ENCODE measurements around the gene NPDC1.

Gene NPDC1

DNA sequence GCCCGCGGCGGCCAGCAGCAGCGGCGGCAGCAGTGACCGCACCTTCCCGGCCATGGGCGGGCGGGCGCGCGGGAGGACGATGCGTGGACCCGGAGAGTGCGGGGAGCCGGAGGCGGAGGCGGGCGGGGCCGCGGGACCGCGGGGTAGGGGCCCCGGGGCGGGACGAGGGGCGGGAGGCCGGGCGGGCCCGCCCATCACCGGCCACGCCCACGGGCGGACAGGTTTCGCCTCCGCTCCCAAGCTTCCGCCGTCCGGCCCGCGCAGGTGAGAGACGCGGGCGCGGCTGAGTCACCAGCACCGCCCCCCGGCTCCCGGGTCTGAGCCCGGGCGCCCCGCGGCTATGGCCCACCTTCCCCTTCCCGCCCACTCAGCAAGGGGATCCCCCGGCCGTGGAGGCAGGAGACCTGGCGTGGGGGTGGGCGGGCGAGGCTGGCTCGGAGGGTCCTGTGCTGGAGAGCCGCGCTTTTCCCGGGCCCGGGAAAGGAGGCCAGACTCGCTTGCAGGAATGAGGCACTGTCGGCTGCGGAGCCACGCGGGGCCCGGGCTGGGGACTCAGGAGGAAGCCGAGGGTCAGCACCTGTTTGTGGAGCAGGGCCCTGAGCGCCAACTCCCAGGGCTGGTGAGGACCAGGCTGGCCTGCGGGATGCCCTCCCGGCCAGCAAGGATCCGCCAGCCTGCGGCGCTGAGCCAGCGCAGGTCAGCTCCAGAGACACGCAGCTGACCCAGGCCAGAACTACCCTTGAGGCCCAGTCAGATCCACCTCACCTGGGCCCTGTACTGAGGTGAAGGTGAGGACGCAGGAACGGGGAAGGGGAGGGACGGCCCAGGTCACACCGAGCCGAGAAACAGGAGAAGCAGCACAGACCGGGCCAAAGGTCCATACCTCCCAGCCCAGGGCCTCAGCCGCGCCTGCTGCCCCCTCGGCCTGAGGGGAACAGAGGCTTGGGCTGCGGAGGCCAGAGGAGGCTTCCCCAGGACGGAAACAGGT is 8.3 kb upstream of the NPDC1 start, which contains the start of gene ENTPD2:
ENTPD2 (minus strand) TSS at position 118 of the 988 bp plus-strand sequence; CDS start at position 54, 64 bp downstream.
- Mint-ChIP-seq H3K9me3 (no peaks in the 10 kb centered on the region), H3K27me3 (peaks cover 48% of the 10 kb centered on the region), H3K27ac (no peak within 1 kb of the TSS), H3K4me1 (peaks cover 20% of the 10 kb centered on the region), H3K4me3 (peak within 1 kb of the TSS in 1 of 2 donors; percentile 26)
- peak in 1 of 2 donors; percentile 32 for DNase-seq
- peak; percentile 56 for ATAC-seq

DNA sequence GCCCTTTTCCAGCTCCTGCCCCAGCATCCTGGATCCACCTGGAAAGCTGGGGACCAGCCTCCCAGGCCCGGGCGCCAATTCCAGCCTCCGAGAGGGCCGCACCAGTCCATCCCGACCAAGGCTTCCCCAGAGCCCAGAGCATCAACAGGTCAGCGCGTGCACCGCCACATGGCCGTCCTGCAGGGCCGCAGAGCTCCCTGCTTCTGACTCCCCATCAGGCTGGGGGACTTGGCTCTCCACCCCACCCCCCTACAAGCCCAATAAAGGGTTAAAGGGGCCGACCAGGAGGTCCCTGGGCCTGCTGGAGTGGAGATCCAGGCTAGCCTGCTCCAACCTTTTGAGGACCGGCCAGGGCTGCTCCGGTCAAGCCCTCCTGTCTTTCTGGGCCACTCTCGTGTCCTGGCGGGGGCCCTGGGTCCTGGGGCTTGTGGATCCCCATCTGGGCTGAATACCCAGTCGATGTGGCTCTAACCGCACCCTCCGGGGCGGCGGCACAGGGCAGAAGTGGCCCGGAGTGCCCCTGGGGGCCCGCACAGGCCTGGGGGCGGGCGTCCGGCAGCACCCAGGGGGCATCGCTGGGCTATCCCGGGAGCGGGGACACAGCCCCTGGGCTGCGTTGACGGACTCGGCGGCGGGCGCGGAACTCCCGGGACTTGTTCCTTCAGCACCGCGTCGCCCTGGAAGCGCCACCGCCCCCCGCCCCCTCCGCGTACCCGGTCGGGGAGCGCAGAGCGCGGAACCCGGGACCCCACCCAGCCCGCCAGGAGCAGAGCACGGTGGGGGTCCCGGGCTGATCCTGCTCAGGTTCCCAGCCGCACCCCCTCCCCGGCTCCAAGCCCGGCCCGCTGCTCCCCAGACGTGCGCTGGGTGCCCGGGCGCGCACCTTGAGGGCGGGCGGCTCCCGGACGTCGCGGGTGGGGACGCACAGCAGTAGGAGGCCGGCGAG is 7.3 kb upstream of the NPDC1 start:
- H3K27me3 Mint-ChIP-seq = peaks cover 57% of the 10 kb centered on the region
- peaks cover 20% of the 10 kb centered on the region for H3K4me1 Mint-ChIP-seq
- peak in 1 of 2 donors; percentile 3 for DNase-seq
- peak; percentile 26 for ATAC-seq
- no peaks in the 10 kb centered on the region for H3K9me3 Mint-ChIP-seq
- H3K4me3 Mint-ChIP-seq = no peak overlapping the region
- no peak overlapping the region for H3K27ac Mint-ChIP-seq

DNA sequence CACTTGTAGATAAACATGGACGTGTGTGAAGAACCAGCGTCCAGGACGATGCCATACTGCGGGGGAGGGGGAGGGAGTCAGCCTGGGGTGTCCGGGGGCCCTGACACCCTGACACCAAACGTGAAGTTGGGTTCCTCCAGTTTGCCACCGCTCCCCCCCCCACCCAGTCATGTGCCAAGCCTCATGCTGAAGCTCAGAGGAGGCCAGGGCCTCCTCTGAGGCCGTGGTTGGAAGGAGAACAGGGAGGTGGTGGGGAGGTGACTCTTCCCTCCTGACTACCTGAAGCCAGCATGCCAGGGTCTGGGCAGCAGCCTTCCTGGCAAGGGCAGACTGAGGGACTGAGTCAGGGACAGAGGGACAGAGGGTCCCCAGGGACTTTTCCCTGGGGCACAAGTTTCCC is 6.3 kb upstream of the NPDC1 start:
- DNase-seq = no peak
- Mint-ChIP-seq H3K4me1 (peaks cover 26% of the 10 kb centered on the region), H3K27ac (peak overlapping the region in 1 of 2 donors; percentile 71), H3K27me3 (peaks cover 67% of the 10 kb centered on the region), H3K9me3 (no peaks in the 10 kb centered on the region), H3K4me3 (peak overlapping the region in 1 of 2 donors; percentile 41)
- no peak for ATAC-seq

DNA sequence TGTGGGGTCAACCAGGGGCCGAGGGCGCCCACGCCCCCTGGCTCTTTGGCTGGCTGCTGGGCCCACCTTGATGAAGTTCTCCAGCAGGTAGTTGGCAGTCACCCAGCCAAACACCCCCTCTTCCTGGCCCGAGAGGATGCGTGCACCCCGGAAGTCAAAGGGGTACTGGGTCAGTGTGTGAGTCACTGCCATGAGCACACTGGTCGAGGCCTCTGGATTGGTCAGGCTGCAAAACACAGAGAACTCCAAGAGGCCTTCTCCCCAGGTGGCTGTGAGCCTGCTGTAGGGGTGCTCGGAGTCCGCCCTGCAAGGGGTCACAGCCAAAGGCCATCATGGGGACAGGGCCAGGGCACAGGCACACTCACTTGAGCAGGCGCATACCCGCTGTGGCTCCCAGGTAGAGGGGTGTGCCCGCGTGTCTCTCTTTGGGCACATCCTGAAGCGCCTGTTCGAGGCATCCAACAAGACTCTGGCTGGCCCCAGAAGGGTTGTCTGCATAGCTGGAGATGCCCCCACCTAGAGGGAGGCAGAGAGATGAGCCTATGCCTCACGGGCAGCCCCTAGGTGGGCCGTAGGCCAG is 5.3 kb upstream of the NPDC1 start:
- ATAC-seq = no peak
- DNase-seq = no peak
- Mint-ChIP-seq H3K27me3 (peaks cover 78% of the 10 kb centered on the region), H3K27ac (no peak overlapping the region), H3K4me3 (no peak overlapping the region), H3K4me1 (peaks cover 30% of the 10 kb centered on the region), H3K9me3 (no peaks in the 10 kb centered on the region)

DNA sequence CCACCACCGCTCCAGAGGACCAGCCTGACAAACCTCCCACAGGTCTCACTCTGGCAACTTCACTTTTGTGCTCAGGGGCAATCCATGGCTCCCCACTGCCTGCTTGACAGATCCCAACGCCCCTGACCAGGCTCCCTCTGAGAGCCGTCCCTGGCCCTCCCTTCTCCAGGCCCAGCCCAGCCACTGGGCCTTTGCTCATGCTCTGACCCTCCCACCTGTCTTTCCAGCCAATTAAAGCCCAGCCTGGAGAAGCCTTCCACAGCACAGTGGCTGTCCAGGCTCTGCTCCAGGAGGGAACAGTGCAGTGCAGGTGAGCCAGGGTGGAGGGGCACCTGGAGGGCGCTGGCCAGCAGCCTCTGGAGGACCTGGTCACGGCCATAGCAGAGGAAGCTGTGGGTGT is 4.6 kb upstream of the NPDC1 start:
- Mint-ChIP-seq H3K27ac (no peak overlapping the region), H3K4me1 (peaks cover 32% of the 10 kb centered on the region), H3K27me3 (peaks cover 80% of the 10 kb centered on the region), H3K9me3 (no peaks in the 10 kb centered on the region), H3K4me3 (no peak overlapping the region)
- ATAC-seq (no peak), DNase-seq (no peak)

DNA sequence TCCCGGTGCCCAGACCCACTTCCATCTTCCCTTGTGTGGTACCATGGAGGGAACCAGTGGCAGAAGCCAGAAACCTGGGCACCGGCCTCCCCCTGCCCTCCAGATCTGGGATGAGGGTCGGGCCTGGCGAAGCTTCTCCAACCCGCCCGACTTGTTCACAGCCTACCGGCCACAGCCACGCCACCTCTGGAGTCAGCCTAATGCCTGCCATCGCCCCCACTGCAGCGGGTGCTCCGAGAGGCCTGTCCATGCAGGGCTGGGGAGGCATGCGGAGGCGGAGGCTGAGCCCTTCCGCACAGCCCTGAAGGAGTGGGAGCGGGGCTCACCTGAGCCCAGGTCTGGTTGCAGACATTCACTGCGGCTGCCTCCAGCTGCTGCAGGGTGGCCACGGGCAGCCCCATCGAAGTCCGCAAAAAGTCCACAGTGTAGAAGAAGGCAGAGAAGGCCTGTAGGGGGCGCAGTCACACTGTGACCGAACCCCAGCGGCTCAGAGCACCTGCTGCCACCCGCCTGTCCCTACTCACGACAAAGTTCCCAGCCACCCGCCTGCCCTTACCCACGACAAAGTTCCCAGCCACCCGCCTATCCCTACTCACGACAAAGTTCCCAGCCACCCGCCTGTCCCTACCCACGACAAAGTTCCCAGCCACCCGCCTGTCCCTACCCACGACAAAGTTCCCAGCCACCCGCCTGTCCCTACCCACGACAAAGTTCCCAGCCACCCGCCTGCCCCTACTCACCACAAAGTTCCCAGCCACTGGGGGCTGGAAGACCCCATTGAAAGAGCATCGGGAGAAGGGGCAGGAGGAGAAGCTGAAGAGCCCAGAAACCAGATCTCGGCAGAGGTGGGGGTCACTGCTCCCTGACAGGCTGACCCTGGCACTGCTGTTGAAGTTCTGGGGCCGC is 3.8 kb upstream of the NPDC1 start:
- H3K4me1 Mint-ChIP-seq = peaks cover 38% of the 10 kb centered on the region
- H3K27ac Mint-ChIP-seq = no peak overlapping the region
- no peaks in the 10 kb centered on the region for H3K9me3 Mint-ChIP-seq
- DNase-seq (peak; percentile 71 to 73), ATAC-seq (peak; percentile 61)
- H3K4me3 Mint-ChIP-seq = no peak overlapping the region
- peaks cover 86% of the 10 kb centered on the region for H3K27me3 Mint-ChIP-seq

DNA sequence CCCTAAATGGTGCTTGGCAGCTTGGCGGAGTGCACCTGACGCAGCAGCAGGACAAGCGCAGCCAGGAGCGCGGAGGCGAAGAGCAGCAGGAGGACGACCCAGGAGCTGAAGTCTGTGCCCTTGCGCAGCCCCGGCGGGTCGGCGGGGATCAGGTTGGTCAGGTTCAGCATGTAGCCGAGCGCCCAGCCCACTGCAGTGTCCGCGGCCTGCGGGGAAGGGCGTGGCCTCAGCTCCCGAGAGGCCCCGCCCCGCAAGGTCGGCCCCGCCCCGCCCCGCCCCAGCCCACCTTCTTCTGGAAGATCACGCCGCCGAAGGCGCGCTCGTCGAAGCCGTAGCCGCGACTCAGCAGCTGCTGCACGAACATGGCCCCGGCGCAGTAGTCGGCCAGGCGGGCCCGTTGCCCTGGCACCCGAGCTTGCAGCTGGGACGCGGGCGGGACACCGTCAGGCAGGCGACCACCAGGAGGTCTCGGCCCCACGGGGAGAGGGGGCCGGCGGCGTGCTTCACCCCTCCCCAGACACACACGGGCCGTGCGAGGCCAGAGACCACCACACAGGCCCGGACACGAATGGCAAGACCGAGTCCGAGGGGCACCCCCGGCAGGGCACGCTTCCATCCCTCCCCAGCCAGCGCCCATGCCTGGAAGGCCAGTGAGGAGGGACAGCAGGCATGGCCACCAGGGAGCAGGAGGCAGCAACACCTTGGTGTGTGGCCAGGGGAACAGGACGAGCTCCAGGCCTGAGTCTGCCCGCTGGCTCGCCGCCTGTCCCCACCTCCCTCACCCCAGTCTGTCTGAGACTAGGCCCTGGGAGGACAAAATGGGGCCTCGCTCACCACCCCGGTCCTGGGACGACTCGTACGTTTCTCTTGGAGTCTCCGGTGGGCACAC is 2.9 kb upstream of the NPDC1 start:
- DNase-seq (peak in 1 of 2 donors; percentile 4), ATAC-seq (no peak)
- Mint-ChIP-seq H3K27me3 (peaks cover 88% of the 10 kb centered on the region), H3K4me1 (peaks cover 43% of the 10 kb centered on the region), H3K27ac (no peak overlapping the region), H3K9me3 (no peaks in the 10 kb centered on the region), H3K4me3 (no peak overlapping the region)

DNA sequence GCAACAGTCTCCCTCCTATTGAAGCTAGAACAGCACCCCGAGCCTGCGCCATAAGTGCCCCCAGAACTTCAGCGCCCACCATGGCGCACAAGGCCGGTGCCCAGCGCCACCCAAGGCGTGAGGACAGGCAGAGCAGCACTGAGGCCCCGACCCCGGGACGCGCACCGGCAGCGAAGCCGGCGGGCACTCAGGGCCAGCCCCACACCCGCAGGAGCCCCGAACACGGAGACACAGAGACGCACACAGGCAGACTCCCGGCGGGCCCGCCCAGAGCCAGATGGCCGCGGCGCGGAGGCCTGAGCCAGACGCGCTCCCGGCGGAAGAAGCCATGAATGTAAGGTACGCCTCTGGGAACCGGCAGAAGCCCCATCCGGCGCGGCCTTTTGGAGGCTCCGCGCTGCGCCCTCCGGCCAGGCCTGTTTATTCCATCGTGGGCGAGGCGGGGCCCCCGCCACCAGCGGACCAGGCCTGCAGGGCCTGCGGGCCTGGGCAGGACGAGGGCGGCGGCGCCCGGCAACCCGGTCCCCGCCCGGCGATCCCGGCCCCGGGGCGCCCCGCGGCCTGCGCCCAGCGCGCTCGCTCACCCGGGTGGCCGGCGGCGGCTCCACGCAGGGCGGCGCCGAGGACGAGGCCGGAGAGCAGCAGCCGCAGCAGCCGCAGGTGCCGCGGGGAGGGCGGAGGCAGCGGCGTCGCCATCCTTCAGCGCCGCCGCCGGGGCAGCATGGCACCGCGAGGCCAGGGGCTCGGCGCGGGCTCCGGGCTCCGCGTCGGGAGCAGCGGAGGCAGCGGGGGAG is 486 bp downstream of the NPDC1 start:
- Mint-ChIP-seq H3K4me1 (peaks cover 41% of the 10 kb centered on the region), H3K9me3 (no peaks in the 10 kb centered on the region), H3K4me3 (peak overlapping the region; percentile 75 to 80), H3K27ac (no peak overlapping the region), H3K27me3 (peaks cover 70% of the 10 kb centered on the region)
- ATAC-seq (peak; percentile 31), DNase-seq (no peak)

DNA sequence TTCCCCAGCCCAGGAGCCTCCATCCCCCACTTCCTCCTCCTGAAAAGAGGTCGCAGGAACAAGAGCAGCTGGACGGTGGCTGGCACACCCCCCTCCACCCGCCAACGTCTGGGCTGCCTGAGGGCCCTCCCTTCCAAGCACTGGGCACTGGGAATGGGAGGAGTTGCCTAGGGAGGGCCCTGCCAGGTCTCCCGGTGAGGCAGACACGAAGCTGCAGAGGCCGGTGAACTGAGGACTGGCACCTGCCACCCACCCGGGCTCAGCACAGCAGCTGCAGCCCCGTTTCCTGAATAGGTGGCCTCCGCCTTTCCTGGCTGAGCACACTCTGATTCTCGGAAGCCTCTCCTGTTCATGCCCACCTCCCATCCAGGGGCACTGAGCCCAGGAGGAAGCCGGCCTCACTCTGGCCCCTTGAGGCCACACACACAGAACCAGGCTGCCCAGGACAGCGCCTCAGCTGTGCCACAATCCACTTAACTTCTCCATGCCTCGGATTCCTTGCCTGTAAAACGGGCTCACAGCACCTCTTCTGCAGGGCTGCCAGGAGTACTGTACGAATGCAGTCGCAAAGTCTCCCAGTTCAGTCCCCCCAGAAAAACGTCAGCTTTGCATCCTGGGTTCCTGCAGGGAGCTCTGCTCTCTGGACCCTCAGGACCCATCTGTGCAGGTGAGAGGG is 1.3 kb downstream of the NPDC1 start:
- Mint-ChIP-seq H3K27me3 (peaks cover 62% of the 10 kb centered on the region), H3K4me1 (peaks cover 39% of the 10 kb centered on the region), H3K9me3 (no peaks in the 10 kb centered on the region), H3K27ac (no peak overlapping the region), H3K4me3 (peak overlapping the region; percentile 75 to 80)
- DNase-seq (no peak), ATAC-seq (no peak)

DNA sequence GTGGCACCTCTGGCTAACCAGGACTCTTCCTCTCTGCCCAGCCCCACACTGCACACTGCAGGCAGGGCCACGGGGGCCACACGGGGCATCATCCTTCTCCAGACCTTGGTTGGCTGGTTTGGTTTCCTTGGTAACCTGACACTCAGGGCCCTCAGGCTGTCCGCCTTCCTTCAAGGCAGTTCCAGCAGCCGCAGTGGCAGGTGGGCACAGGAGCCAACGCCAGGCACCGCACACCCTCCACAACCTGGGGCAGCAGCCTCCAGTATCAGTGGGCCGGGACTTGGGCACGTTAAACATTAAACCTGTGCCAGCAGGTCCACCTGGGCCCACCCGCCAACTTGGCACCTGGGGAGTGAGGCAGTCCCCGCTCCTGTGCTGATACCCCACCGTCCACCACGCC is 1.9 kb downstream of the NPDC1 start:
- Mint-ChIP-seq H3K27ac (no peak overlapping the region), H3K4me1 (peaks cover 35% of the 10 kb centered on the region), H3K9me3 (no peaks in the 10 kb centered on the region), H3K4me3 (no peak overlapping the region), H3K27me3 (peaks cover 56% of the 10 kb centered on the region)
- ATAC-seq = no peak
- DNase-seq = no peak

DNA sequence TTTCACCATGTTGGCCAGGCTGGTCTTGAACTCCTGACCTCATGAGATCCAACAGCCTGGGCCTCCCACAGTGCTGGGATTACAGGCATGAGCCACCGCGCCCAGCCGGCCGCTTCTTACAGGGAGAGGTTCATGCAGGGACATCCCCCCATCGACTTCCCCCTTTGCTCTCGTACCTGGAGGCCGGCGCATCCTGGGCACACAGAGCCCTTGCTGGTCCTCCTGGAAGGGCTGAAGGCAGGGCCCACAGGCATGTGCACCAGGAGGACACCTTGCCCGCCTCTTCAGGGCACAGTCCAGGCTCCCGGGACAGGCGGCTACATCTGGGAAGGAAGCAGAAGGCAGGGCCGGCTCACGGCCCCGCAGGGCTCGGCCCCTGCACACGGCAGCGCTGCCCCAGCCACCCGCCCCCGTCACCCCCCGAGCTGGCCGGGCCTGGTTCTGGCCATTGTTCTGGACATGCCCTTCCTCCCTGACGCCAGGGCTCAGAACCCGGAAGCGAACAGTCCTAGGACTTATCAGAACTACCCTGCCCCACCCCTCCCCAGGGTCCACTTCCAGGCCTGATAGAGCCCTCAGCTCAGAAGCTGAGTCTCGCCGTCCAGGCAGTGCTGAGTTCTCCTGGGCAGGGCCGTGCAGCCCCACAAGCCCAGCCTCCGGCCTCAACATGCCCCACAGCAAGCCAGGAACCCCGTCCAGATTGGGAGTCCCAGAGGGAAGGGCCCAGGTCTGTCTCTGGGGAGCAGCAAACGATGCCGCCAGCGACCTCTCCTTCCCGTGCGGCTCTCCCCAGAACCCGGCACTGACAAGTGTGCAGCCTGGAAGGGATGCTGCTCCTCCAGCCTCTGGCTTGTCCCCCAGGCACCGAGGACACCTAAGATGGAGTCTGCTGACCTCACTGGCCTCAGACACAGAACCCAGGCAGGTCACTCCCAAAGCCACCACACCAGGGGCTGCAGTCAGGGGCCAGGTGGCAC is 2.9 kb downstream of the NPDC1 start:
- Mint-ChIP-seq H3K27me3 (peaks cover 46% of the 10 kb centered on the region), H3K4me3 (no peak overlapping the region), H3K4me1 (peaks cover 34% of the 10 kb centered on the region), H3K9me3 (no peaks in the 10 kb centered on the region), H3K27ac (no peak overlapping the region)
- ATAC-seq (no peak), DNase-seq (no peak)

DNA sequence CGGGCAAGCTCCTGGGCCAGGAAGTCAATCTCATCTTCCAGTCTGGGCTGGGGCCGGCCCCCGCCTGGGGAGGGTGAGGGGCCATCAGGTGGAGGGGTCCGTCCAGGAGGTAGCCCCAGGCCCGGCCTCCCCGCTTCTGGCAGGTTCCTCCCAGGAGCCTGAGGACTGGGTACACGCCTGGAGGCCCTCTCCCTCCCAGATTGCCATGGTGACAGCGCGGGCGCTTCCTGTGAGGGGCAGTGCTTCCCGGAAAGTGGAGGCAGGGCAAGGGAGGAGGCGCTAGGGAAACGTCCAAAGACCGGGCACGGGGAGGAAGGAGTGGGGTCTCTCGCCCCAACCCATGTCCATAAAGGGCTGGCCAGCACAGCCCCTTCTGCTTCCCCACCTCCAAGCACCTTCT is 4.9 kb downstream of the NPDC1 start:
- H3K4me3 Mint-ChIP-seq = no peak overlapping the region
- DNase-seq (no peak), ATAC-seq (no peak)
- peaks cover 24% of the 10 kb centered on the region for H3K4me1 Mint-ChIP-seq
- H3K27ac Mint-ChIP-seq = no peak overlapping the region
- H3K9me3 Mint-ChIP-seq = no peaks in the 10 kb centered on the region
- H3K27me3 Mint-ChIP-seq = peaks cover 27% of the 10 kb centered on the region

Measured in stimulated activated naive CD8-positive, alpha-beta T cell treated with anti-CD3 and anti-CD28 coated beads, Interleukin-15, amount 100 ng/mL, for 72 hours (primary cell).